RWPE1 (cell line): ENCODE data around the gene TMEM108.
A peak's percentile ranks its signal among the peaks of the same experiment; 100 is the strongest.

ENCODE experiments used
- CTCF ChIA-PET: fragments of 350-600 bp; sonication (Branson Sonifier 250); formaldehyde crosslinking; extraction: SDS; loops from one replicate; lab custom pipeline; 2021; lab: Yijun Ruan, JAX
- POLR2A ChIA-PET: fragments of 400-600 bp; formaldehyde crosslinking; extraction: SDS; loops from one replicate; lab custom pipeline; 2020; ENCODE audit warnings: antibody characterized with exemption; ENCODE audit not compliant: low non-redundant PET; lab: Yijun Ruan, JAX
- DNase-seq: peaks from one replicate; pipeline ENCODE4 v3.0.0; 2012; ENCODE audit warnings: low spot score
- H3K27ac ChIP-seq: fragments of 450-650 bp; 2 replicates; pipeline ENCODE4 v1.5.1; 2017
- TF ChIP-seq, protein P1 (sequence below): fragments of 450-650 bp; conservative IDR thresholded peaks from 2 replicates; pipeline ENCODE4 v1.5.1; 2017; ENCODE audit warnings: low read depth, mild to moderate bottlenecking

Gene TMEM108

DNA sequence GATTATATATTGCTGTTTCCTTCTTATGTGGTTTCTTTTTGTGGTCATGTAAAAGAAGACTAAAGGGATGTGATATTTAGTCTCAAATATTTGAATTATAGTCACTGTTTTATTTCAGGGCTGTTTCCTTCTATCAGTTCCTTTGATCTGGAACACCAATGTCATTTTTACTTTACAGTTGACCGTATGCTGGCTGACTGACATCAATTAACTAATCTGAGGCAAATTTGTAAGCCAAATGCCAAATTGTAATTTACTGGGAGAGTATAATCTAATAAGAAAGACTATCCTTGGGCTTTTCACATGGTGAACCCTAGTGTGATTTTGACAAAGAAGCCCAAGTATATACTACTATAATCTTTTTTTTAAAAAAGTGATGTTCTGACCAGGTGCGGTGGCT lies 87.6 kb downstream of the TMEM108 start:
- no peak for DNase-seq
- TF ChIP-seq, protein P1, sequence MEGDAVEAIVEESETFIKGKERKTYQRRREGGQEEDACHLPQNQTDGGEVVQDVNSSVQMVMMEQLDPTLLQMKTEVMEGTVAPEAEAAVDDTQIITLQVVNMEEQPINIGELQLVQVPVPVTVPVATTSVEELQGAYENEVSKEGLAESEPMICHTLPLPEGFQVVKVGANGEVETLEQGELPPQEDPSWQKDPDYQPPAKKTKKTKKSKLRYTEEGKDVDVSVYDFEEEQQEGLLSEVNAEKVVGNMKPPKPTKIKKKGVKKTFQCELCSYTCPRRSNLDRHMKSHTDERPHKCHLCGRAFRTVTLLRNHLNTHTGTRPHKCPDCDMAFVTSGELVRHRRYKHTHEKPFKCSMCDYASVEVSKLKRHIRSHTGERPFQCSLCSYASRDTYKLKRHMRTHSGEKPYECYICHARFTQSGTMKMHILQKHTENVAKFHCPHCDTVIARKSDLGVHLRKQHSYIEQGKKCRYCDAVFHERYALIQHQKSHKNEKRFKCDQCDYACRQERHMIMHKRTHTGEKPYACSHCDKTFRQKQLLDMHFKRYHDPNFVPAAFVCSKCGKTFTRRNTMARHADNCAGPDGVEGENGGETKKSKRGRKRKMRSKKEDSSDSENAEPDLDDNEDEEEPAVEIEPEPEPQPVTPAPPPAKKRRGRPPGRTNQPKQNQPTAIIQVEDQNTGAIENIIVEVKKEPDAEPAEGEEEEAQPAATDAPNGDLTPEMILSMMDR: no peak
- ChIA-PET POLR2A (no interaction called here), CTCF (no interaction called here)
- H3K27ac ChIP-seq: no peak overlapping the region

DNA sequence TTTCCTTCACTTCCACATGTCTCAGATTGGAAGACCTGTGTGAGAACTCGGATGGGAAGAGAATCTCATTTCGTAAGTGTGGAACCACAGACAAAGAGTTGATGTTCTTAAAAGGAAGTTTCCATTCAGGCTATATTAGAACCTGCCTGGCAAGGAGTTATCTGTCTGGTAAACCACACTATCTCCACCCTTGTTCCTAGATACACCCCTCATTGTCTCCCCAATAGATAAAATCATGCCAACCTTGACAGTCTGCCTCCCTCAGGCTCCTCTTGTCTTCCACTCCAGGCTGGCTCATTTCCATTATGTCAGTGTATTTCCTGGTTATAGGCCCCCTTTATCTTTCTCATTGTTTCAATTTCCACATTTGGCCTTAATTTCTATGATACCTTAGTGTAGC lies 89.2 kb downstream of the TMEM108 start:
- TF ChIP-seq, protein P1: no peak
- no peak overlapping the region for H3K27ac ChIP-seq
- CTCF ChIA-PET: no interaction called here
- DNase-seq: no peak
- POLR2A ChIA-PET: no interaction called here

DNA sequence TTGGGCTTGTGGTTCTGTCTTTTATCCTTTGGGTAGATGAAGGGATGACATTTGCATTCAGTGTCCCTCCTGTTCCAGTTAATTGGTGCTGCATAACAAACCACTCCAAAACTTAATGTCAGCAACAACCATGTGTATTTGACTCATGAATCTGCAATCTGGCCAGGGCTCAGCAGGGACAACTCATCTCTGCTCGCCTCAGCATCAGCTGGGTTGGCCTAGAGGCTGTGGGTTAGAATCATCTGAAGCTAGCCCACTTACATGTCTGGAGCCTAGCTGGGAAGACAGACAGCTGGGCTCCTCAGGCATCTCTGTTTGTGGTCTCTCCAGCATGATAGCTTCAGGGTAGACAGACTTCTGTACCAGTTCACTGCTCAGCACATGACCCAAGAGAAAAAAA lies 92.0 kb downstream of the TMEM108 start:
- no peak overlapping the region for H3K27ac ChIP-seq
- DNase-seq: no peak
- TF ChIP-seq, protein P1: no peak
- POLR2A ChIA-PET: no interaction called here
- CTCF ChIA-PET: no interaction called here

DNA sequence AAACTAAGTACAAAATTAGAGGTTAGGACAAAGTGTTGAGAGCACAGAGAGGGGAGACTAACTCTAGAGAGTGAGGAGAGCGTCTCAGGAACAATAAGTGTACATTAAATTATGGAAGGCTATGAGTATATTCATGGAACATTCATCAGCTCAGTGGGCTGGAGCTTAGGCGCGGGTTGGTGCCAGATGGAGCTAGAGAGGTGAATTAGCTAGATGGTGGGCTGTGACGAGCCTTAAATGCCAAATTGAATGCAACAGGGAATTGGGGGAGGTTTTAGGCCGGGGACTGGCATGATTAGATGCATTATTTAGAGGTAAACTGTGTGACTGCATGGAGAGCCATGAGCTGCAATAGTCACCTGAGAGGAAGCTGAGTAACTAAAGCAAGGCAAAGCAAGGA lies 97.1 kb downstream of the TMEM108 start:
- POLR2A ChIA-PET: no interaction called here
- H3K27ac ChIP-seq: no peak overlapping the region
- CTCF ChIA-PET: no interaction called here

DNA sequence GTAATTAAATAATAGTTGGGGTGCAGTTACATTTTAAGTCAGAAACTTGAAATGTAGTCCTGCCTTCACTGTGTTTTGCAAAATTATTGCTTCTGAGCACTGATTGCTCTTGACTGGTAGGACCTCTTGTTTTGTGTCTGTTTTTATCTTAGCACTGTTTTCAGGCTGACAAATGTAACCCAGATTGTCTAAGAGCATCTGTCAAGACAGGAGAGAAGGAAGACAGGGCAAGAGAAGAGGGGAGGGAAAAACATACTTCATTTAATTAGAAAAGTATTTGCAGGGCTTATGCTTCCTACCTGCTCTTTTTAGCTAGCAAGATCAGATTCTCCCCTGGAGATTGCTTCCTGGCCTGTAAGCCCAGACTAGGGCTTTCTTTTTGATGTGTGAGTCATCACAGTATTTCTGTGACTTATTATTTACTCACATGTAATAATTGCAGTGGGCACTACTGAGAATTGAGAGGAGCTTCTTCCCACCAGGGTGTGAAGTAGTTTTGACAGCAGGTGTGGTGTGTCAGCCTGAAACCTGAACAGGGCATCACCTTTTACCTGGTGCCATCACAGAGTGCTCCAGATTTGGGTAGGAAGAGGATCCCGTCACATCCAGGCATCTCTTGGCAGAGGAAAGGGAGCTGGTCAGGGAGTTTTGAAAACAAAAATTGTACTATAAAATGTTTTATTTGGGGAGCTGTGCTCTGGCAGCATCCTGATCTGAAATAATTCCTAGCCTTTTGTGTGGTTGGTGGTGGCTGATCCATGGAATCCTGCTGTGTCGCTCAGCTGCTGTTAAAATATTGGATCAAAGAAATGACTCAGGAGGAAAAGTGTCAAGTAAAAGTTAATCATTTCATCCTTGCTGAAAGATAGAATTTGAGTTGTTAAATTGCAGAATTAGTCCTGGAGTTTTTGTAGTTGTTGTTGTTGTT lies 98.2 kb downstream of the TMEM108 start:
- no peak overlapping the region for H3K27ac ChIP-seq
- CTCF ChIA-PET: interaction anchor here (0.7 kb wide), 1 partner anchor 321 kb away, joined by 4 read pairs; no protein-coding TSS in a partner anchor
- TF ChIP-seq, protein P1: no peak
- POLR2A ChIA-PET: no interaction called here
- peak; percentile 33 for DNase-seq

More for the DNA sequence above, 97.1 kb downstream of the TMEM108 start:
- TF ChIP-seq, protein P1: no peak
- DNase-seq: no peak

DNA sequence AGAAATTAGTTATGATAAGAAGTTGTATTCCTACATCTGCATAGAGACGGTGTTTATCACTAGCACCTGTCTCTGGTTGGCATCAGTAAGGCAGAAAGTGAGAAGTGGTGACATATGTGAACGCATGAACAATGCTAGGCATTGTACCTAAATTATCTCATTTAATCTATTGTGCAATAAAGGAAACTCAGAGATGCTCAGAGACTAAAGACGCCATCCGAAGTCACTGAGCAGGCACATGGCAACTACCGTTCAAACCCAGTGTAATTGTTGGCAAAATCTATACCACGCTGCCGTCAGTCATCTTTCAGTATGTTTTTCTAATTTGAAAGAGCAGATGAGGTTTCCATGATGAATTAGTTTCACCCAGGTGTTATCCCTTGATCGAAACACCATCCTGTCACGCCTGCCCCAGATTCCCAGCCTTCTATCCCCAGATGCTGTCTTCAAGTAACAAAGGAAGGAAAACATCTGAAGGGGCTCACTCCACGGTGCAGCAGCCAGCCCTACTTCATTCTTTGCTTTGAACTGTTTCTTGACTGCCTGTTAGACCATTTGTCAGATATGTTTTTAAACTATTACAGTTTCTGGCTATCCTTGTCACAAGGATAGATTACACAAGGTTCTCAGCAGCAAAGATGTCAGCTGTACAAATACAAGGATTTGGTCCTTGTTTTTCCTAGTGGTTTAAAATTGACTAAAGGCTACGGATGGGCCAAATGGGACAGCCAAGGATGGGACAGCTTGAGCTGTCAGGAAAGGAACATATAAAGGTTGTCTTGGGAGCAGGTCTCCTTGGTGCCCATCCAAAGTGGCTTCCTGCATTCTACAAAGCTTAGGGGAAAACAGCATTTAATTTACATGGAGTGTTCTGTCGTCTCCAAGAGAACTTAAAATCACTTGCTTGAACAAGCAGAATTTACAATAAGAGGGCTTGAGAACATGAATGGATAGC lies 99.1 kb downstream of the TMEM108 start:
- no peak overlapping the region for H3K27ac ChIP-seq
- ChIA-PET CTCF (no interaction called here), POLR2A (no interaction called here)
- no peak for DNase-seq
- TF ChIP-seq, protein P1: no peak
